ENCODE results near the gene HS3ST4. TPM values are rescaled to one million over a fixed set of nuclear protein-coding genes. Genes with fewer than 3 reads are reported as not detected.
"Not testable (repeated sequence)": the region's sequence is repeated elsewhere in the genome, so short reads cannot be mapped to it uniquely, and the experiment has no call there.

The HS3ST4 gene
- total RNA-seq, 1 donor from 2014 or later: not detected

DNA sequence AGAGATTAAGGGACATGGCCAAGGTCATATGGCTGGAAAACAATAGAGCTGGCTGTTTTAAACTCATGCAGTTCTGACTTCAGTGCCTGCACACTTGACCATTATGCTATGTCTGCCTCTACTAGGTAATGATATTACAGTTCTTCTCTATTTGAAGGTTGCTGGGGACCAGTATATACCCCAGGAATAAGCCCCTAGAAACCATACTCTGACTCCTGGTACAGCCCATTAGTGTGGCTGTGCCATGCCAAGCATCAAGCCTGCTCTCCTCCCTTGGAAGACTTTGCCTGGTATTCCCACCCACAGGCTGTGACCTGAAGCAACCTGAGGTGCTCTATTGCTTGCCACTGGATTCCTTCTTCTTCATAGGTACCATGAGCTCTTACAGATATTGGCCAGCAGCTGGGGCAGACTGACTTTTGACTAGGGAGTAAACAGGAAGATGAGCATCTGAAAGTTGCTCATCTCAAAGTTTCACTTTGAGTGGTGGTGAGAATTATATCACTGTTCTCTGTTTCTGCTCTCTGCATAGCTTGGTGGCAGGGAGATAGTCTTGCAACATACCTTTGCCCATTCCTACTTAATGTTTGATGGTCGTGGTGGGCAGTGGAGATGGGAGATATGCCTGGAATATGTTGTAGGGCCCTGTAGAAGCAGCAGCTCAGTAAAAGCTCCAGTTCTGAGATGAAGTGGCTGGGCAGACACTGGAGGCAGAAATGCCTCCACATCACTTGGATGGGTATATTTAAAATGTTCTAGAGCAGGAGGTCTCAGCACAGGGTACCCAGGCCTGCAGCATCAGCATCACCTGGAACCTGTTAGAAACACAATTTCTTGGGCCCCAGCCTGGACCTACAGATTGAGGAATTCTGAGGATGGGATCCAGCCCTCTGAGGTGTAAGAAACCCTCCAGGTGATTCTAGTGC lies 274.7 kb downstream of the HS3ST4 start:
- DNase-seq (ENCODE audit: low spot score) (no peak), ATAC-seq (no peak)

DNA sequence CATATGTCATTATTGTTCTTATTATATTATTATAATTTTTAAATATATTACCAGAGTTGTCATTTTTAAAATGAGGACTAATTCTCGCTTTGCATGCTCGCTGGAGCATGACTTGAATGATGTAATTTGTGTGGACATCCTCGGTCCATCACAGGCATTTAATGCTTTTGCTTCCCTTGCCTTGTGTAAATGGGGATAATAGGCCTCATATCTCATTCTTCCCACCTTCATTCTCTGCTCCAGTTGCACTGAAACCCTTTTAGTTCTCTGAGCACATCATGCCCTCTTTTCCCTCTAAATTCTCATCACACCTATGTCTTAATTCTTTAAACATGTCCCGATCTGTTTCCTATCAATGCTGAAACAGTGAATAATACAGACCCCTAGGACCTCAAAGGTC lies 285.4 kb downstream of the HS3ST4 start:
- ATAC-seq (no peak), DNase-seq (ENCODE audit: low spot score) (no peak)

DNA sequence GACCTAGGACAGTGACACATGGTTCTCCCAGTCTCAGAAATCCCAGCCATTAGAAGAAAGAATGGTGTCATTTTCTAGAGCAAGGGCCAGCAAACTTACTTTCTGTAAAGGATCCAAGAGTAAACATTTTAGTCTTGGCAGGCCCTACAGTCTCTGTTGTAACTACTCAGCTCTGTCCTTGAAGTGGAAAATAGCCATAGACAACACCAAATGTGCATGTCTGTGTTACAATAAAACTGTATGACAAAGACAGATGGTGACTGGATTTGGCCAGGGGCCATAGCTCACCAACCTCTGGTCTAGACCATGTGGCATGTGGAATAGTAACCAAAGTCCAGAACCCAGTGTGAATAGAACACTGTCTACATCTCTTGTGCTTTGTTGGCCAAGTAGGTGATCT lies 286.5 kb downstream of the HS3ST4 start:
- DNase-seq (ENCODE audit: low spot score) (no peak), ATAC-seq (no peak)

DNA sequence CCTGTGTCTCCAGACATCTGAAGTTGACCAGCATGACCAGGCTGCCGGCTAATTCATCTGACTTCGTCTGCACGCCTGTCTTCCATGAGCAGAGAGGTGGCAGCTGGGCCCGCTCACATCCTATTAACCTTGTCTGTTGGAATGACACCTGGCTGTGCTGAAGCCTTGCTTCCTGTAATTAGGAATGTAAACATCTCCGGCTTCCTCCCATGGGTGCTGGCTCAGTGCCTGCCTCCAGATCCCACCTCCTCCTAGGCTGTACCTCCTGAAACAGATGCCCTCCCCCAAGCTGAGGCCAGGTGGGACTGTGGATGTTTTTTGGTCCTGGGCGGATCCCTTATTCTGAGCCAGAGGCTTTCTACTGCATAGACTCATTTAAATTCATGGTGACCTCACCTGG lies 296.3 kb downstream of the HS3ST4 start:
- ATAC-seq (no peak), DNase-seq (ENCODE audit: low spot score) (no peak)

DNA sequence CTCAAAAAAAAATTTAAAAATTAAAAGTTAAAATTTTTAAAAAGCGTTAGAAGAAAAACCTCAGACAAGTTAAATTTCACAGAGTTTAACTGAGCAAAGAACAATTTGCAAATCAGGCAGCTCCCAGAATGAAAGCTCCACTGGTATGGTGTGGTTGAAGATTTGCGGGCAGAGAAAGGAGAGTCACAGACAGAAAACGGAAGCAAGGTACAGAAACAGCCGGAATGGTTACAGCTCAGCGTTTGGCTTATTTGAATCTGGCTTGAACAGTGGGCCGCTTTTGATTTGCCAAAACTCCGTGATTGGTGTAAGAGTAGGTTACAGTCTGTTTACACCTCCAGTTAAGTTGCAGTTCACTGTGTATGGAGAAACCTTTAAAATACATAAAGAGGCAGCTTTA lies 297.1 kb downstream of the HS3ST4 start:
- no peak for ATAC-seq
- DNase-seq (ENCODE audit: low spot score): no peak

DNA sequence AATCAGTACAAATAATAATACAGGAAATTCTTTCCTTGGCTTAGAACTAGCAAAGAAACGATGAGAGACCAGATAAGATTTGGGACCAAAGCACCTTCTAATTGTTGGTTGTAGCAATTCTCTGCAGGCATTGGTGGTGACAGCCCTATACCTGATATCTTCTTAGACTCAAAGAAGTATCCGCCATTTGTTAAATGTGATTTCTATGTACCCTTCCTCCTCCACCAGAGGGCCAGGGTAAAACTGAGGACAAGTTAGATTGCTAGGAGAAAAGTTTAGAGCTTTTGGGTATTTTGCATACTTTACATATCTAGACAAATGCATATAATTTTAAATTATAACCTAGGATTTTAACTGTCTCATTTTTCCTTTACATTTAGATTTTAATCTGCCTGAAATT lies 304.3 kb downstream of the HS3ST4 start:
- no peak for ATAC-seq
- no peak for DNase-seq (ENCODE audit: low spot score)

DNA sequence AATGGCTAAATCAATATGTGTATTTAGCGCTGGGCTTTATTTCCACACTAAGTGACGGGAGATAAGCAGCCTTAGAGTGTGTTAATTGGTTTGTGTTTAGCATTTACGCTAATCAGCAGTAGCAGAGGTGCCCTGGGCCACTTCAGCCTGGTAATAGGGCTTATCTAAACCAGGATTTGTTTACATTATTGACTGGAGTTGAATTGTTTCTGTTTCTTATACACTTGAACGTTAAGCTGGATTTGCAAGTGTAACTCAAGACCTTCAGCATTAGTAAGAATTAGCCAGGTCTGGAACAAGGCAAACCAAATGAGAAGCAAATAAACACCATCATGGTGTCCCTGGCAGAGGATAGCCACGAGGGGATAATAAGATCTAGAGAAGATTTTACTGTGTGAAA lies 313.6 kb downstream of the HS3ST4 start:
- no peak for DNase-seq (ENCODE audit: low spot score)
- ATAC-seq: no peak

DNA sequence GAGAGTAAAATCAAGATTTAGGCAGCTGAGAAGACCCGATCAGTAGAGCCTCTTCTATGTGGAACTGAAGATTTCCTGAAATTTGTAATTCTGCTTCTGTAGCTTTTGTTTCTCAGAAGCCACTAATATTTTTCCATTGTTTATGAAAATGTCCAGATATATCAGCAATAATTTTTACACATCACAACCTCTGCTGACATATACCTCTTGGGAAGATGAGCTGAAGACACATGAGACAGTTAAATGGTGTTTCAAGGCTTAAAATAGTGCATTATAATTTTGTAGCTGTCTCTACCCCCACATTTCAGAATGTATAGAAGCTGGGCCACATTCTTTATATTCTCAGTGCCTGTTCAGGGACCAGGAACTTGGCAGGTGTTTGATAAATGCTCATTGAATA lies 320.6 kb downstream of the HS3ST4 start:
- DNase-seq (ENCODE audit: low spot score) (no peak), ATAC-seq (no peak)

DNA sequence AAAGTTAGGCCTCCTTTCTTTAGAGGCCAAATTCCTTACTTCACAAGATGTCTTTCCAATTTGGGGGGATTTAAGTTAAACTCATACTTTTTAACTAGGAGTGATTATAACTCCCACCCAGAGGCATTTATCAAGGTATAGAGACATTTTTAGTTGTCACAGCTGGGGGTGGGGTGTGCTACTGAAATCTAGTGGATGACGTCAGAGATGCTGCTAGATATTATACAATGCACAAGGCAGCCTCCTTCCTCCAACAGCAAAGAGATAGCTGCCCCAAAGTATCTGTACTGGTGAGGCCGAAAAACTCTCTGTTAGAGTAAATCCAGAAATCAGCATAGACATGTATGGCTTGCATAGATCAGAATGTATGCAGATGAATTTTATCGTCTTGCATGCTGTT lies 324.0 kb downstream of the HS3ST4 start:
- DNase-seq (ENCODE audit: low spot score) (no peak), ATAC-seq (no peak)

DNA sequence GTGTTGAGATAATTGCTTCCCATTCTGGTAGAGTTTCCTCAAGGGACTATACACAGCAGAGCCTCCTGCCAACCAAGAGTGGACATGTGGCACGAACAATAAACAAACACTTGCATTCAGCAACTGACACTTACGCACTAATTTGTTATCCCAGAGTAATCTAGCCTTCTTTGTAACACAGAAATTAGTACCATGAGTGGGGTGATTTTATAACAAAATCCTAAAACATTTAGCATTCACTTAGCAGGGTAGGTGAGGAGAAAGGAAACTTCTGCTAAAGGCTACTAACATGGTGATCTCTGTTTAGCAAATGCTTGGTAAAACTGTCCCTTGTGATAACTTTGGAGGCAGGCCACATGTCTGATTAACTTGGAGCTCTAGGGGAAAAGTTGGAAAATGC lies 325.2 kb downstream of the HS3ST4 start:
- no peak for DNase-seq (ENCODE audit: low spot score)
- ATAC-seq: no peak

DNA sequence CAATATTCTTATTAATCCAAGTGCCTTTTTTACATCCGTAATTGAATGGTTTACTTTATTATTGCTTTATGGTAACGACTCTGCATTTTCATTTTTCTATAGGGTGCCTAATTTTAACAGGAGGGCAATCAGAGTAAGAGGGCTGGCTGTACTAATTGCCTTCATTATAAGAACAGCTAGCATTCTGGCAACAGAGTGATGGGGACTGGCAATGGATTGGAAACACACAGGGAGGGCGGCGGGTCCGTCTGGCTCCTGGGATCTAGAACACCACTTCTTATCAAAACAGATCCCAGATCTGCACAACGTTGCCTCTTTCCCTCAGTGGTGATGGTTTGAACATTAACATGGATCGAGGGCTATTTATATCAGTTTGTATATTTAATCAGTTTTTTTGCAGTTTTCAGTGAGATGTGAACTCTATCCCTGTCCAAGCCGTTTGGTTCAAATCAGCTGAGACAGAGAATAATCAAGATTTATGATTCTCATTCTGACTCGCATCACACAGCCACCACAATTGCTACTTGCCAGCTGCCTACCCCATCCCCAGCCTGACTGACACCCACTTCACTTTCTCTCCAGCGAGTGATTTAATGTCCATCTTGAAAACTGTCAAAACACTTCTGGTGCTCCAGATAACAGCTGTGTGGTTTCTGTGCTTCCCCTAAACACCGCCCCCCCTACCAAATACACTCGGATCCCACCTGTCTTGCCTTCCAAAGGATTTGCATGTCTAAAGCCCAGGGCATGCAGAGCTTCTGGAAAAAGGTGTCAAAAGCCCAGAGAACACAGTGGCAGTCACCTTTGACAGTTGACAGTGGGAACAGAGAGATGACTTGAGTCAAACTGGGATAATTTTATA lies 327.9 kb downstream of the HS3ST4 start:
- no peak for DNase-seq (ENCODE audit: low spot score)
- no peak for ATAC-seq

DNA sequence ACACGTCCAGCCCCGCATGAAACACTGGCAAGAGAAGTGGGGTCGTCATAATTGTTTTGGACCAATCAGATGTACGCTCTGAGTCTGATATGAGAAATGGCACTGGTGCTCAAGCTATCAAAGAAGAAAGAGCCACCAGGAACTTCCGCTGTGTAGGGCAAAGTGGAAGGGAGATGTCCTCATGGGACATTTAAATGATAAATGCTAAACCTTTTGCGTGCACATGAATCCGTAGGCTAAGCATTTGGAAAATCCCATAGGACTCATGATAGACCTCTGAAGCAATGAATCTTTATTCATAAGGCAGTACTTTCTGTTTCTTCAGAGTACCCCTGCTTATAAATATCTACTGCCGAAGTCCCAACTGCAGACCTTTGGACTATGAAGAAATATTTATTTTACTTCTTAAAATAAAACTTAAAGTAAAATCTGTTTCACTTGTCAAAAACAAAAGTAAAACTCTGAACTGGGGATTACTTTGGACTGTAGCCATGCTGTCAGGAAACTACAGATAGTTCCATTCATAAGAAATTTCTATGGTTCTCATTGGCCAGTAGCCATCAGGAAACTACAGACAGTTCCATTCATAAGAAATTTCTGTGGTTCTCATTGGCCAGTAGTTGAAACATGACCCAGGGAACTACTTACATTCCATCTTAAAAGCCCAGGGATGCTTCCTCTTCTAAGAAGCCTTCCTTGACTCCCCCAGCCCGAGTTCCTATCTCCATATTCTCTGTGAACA lies 335.1 kb downstream of the HS3ST4 start:
- no peak for DNase-seq (ENCODE audit: low spot score)
- ATAC-seq: no peak

DNA sequence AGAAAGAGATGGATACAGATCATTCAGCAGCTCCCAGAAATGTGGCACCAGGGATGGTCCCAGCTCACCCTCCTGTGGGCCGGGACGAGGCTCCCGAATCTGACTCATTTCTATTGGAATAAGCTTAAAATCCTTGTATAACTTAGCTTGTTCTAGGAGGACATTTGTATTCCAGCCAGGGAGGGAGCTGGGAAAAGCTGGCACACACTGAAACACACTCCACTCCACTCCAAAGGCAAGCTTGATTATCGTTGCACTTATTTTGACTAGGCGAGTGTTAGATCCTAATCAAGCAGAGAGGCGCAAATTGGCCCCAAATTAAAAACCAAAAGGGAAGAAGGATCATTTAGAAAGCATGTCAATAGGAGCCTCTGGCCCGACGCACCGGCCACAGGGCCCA lies 339.5 kb downstream of the HS3ST4 start:
- ATAC-seq (no peak), DNase-seq (ENCODE audit: low spot score) (no peak)

DNA sequence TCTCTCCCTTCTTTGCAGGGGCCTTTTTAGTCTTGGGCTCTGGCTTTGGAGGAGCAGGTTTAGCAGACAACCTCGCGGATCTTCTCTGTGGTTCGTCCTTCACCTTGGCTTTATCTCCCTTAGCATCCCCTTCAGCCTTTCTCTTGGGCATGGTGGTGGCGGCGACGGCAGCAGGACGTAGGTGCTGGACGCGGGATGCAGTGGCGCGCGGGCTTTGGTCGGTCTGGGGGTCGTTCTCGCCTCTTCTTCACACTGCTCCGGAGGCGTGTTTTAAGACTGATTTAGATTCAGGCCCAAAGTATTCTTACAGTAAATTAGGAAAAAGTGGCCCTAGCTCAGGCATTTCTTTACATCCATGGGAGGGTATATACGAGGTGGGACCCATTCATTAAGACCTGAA lies 340.9 kb downstream of the HS3ST4 start:
- DNase-seq (ENCODE audit: low spot score); ATAC-seq: not testable (repeated sequence)

DNA sequence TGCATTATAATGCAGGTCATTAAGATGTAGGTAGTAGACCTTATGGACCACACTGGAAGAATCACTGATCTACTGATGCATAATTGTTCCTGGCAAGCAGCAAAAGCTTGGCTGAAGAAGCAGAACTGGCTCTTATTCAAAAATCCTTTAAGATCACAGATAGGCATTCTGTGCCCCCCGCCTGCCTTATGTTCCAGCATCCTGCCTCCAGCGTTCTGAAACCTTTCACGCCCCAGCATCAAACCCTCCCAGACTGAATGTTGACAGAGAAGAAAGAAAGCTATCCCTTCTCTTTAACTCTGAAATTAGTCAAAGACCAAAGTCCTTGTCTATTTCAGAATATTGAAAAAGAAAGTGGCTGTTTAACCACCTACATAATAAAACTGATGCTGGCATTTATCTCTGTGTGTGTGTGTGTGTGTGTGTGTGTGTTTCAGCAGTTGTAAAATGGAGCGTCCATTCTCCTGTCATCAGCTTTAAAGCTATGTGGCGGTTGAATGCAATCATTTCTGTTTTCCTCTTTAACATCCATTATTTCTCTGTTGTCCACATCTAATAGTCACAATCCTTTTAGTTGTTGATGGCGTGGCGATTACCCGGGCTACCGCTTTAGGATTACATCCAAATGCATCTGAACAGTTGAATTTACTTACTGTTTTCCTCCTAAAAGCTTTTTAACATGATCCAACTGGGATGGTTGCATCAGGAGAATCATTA lies 350.4 kb downstream of the HS3ST4 start:
- DNase-seq (ENCODE audit: low spot score): no peak

DNA sequence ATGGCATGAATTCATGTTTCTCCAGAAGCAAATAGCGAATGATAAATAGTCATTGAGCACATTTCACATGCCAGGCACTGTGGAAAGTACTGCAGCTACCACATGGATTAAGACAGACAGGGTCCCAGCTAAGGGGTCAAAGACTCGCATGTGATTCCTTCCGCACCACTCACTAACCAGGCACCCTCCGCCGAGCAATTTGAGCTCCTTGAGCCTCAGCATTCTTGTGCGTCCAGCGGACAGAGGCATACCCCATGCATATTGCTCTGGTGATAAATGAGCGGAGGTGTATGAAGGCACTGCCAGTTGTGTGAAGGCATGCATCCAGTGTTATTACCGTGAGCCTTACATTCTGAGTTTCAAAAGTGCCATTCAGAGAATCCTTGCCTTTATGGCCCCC lies 358.7 kb downstream of the HS3ST4 start:
- DNase-seq (ENCODE audit: low spot score): no peak
- ATAC-seq: no peak

More for the DNA sequence above, 350.4 kb downstream of the HS3ST4 start:
- no peak for ATAC-seq

DNA sequence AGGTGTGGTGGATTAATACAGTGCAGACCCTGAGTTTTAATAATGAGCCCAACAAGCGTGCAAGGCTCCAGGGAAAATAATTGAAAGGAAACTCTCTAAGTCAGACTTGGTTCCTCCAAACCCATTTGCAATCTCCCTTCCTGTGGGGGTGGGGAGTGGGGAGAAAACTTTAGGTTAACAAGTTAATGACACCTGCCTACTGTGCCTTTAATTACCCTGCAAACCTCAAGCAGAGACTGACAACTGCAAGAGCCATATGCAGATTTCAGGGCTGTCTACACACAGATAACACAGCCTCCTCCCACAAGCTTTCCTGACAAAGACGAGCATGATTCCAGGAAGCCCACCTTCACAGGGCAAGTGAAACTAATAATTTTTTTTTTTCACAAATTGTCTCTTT lies 359.3 kb downstream of the HS3ST4 start:
- ATAC-seq (no peak), DNase-seq (ENCODE audit: low spot score) (no peak)

DNA sequence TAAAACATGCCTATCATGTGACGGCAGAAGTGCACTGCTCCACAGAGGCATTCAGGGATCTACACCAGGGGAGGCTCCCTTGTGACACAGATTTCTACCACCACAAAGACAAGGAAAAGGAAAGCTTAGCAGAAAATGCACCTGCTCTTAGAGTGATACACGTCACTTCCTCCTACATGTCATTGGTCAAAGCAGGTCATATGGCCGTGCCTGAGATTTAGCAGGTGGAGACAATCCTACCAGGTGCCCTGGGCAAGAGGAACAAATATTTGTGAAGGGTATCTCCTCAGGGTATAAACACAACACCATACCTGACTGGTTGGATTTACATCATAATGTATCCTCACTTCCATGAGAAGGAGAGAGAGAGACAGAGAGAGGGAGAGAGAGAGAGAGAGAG lies 362.1 kb downstream of the HS3ST4 start:
- no peak for ATAC-seq
- DNase-seq (ENCODE audit: low spot score): no peak

DNA sequence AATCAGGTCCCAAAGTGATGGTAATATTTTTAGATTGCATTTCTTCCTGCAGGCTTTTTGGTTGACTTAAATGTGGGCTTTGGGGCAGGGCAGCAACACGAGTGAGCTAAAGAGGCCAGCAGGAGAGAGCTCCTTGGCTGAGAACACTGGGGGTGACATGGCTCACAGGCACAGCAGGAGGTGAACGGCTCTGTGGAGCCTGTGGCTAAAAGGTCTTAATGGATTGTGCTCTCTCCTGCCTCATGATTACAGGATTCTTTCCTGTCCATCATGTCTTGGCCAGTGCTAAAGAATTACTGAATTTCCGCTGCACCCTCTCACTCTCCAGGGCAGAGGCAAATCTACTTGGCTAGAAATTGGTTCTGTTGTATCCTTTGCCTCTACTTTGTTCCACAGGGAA lies 366.6 kb downstream of the HS3ST4 start:
- no peak for DNase-seq (ENCODE audit: low spot score)
- ATAC-seq: no peak

DNA sequence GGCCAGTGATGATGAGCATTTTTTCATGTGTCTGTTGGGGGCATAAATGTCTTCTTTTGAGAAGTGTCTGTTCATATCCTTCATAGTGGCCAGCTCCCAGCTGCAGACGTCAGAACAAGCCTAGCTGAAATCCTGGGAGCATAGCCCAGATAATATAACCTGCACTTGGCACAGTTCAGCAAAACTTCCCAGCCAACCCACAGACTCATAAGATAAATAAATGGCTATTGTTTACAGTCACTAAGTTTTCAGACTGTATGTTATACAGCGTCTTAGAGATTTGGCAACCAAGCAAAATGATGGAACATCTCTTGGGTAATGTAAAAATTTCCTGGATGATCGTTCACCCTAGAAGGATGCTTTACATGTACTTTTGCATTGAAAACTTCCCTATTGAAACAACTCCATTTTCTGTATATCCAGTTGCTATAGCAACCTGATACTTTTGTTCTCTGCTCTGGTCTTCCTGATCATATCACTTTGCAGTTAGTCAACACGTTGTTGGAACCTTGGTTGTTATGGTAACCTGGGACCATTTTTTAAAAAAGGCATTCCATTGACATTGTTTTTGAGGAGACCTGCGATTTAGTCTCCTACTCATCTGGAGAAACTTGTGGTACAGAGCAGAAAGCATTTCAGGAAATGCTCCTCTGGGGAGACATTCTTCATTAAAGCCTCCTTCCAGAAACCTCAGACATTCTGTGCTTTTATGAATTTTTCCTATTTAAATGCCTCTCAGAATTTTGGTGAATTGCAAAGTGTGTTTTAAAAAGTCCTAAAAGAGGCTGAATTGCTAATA lies 378.7 kb downstream of the HS3ST4 start:
- ATAC-seq (no peak), DNase-seq (ENCODE audit: low spot score) (no peak)
